Gastrocnemius medialis (tissue), 4 donors: ENCODE data around the gene C17orf114.

ENCODE experiments used
- ATAC-seq, 2 donors: fragments of 150-250 bp; one replicate each; pipeline ENCODE4 v1.9.1; 2016
- DNase-seq, 2 donors: peaks; one replicate each; pipeline ENCODE4 v3.0.0-alpha.2; 2019
- H3K27ac ChIP-seq, 4 donors: fragments of 200-600 bp; sonication (generic); 1 replicate in 1 of 4; 2 replicates in 3 of 4; pipeline ENCODE4 v1.5.1; 2016 to 2018; ENCODE audit warnings: mild to moderate bottlenecking in 2 of 4, moderate library complexity in 1 of 4
- H3K27me3 ChIP-seq, 3 donors: fragments of 200-600 bp; sonication (generic) in 2 of 3; 1 replicate in 1 of 3; 2 replicates in 2 of 3; pipeline versions ENCODE4 v1.5.1 to v1.6.0; 2016 to 2019; ENCODE audit warnings: mild to moderate bottlenecking in 1 of 3, moderate library complexity in 1 of 3
- H3K36me3 ChIP-seq, 2 donors: fragments of 200-600 bp; sonication (generic) in 1 of 2; one replicate each; pipeline ENCODE4 v1.5.1; 2017 to 2018
- H3K4me1 ChIP-seq, 2 donors: fragments of 200-600 bp; sonication (generic) in 1 of 2; one replicate each; pipeline ENCODE4 v1.5.1; 2016 to 2017; ENCODE audit warnings: mild to moderate bottlenecking in 2 of 2
- H3K4me3 ChIP-seq, 4 donors: fragments of 200-600 bp; sonication (generic) in 3 of 4; 1 replicate in 1 of 4; 2 replicates in 3 of 4; pipeline ENCODE4 v1.5.1; 2016 to 2019; ENCODE audit warnings: mild to moderate bottlenecking in 2 of 4
- H3K9me3 ChIP-seq, 3 donors: fragments of 200-600 bp; sonication (generic) in 2 of 3; 1 replicate in 1 of 3; 2 replicates in 2 of 3; pipeline ENCODE4 v1.5.1; 2016 to 2019
- CTCF ChIP-seq, 5 experiments: fragments of 450-650 bp in 3 of 5; fragments of 200-600 bp in 2 of 5; sonication (generic) in 2 of 5; IDR thresholded peaks in 4 of 5; conservative IDR thresholded peaks in 1 of 5; 1 replicate in 4 of 5; 2 replicates in 1 of 5; pipeline ENCODE4 v1.5.1; 2016 to 2019; ENCODE audit warnings: antibody characterized with exemption in 5 of 5, mild to moderate bottlenecking in 3 of 5, moderate library complexity in 3 of 5
- POLR2A ChIP-seq, 2 donors: fragments of 450-650 bp; IDR thresholded peaks; one replicate each; pipeline ENCODE4 v1.6.1; 2017; ENCODE audit warnings: antibody characterized with exemption in 2 of 2, mild to moderate bottlenecking in 2 of 2, moderate library complexity in 2 of 2
- in situ Hi-C, 4 donors: fragments of 200-750 bp; cut with MboI; loops; one replicate each; pipeline versions ENCODE4 v1.15.0 to v1.8.0; 2017; ENCODE audit warnings: low sequenced_read_pairs in 4 of 4
- intact Hi-C: fragments of 100-400 bp; cut with DNase I; formaldehyde crosslinking; loops from one replicate; pipeline ENCODE4 v1.15.1; 2023; ENCODE audit warnings: low total_unique reads

C17orf114 gene

DNA sequence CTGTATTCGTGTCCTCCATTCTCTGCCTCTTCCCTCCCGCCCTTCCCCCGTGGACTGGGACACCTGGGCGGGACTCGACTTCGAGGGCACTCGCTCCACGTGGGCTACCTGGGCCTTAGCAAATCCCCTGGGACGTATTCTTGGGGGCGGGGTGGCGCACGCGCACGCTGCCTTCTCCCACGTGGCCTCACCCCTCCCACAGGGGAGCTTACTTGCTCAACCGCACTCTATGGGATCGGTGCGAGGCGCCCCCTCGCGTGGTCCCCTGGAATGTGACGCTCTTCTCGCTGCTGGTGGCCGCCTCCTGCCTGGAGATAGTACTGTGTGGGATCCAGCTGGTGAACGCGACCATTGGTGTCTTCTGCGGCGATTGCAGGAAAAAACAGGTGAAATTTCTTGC, 19.5 kb downstream of the C17orf114 start:
- Histone ChIP-seq H3K4me3 (no peak overlapping the region), H3K36me3 (no peaks in the 10 kb centered on the region), H3K27me3 (peaks cover 40 to 63% (median 55%) of the 10 kb centered on the region in 3 donors), H3K27ac (no peak overlapping the region), H3K4me1 (peaks cover 20 to 25% of the 10 kb centered on the region in 2 donors), H3K9me3 (no peaks in the 10 kb centered on the region)
- intact Hi-C loops = no loop called here
- ATAC-seq (no peak), DNase-seq (no peak)
- TF ChIP-seq CTCF (IDR thresholded peaks at IDR 0.05 in 4 of 5, conservative IDR thresholded peaks at IDR 0.05 in 1 of 5) = no peak
- TF ChIP-seq POLR2A (IDR thresholded peaks at IDR 0.05) = no peak
- in situ Hi-C loops = loop anchor here (10.0 to 25.0 kb wide), 3 partner anchors 48 to 105 kb away; partner anchors contain the start of genes C17orf107 (in 2 of the 4), CXCL16 (in 1 of the 4), MED11 (in 1 of the 4) and ZMYND15 (in 1 of the 4)

DNA sequence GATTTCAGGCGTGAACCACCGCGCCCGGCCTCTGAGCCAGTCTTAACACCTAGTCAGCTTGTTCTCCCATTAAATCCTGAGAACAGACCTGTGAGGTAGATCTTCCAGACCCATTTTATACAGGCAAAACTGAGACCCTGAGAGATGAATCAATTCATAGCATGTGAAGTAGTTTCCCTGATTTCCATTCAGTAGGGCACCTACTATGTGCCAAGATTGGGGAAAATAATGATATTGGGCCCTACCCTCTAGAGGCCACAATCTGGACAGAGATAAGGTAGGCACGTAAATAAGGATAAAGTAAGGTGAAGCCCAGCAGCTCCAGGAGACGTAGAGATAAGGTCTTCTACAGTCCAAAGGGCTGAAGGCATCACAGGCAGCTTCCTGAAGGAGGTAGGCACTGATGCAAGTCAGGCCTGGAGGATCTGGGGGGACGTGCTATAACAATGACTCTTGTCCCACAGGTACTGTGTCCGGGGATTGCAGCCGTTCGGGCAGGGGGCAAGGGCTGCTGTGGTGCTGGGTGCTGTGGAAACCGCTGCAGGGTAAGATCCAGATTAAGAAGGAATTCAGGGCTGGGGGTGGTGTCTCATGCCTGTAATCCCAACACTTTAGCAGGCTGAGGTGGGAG, 21.7 kb downstream of the C17orf114 start:
- Histone ChIP-seq H3K9me3 (no peaks in the 10 kb centered on the region), H3K27ac (no peak overlapping the region), H3K4me3 (no peak overlapping the region), H3K4me1 (peaks cover 3 to 4% of the 10 kb centered on the region in 2 donors), H3K27me3 (peaks cover 36 to 47% (median 45%) of the 10 kb centered on the region in 3 donors), H3K36me3 (no peaks in the 10 kb centered on the region)
- DNase-seq (no peak), ATAC-seq (no peak)
- in situ Hi-C loops (loop anchor here (10.0 to 25.0 kb wide), 3 partner anchors 46 to 107 kb away; partner anchors contain the start of genes C17orf107 (in 2 of the 4), CXCL16 (in 1 of the 4), MED11 (in 1 of the 4) and ZMYND15 (in 1 of the 4)), intact Hi-C loops (no loop called here)
- TF ChIP-seq CTCF (IDR thresholded peaks at IDR 0.05 in 4 of 5, conservative IDR thresholded peaks at IDR 0.05 in 1 of 5) (no peak), POLR2A (IDR thresholded peaks at IDR 0.05) (no peak)

- no peak for ATAC-seq
- peaks cover 18 to 27% (median 24%) of the 10 kb centered on the region in 3 donors for H3K27me3 ChIP-seq
- no peaks in the 10 kb centered on the region for H3K4me1 ChIP-seq
- in situ Hi-C loops = loop anchor here in 2 of 4 donors (25.0 kb wide), 1 partner anchor 109 kb away; the partner anchor contains the start of gene C17orf107 (in 2 of the 2)
- DNase-seq = no peak
- no peak overlapping the region for H3K27ac ChIP-seq
- intact Hi-C loops = no loop called here
- no peaks in the 10 kb centered on the region for H3K36me3 ChIP-seq
- H3K4me3 ChIP-seq = no peak overlapping the region
- TF ChIP-seq POLR2A (IDR thresholded peaks at IDR 0.05) = no peak
- no peak for TF ChIP-seq CTCF (IDR thresholded peaks at IDR 0.05 in 4 of 5, conservative IDR thresholded peaks at IDR 0.05 in 1 of 5)
- H3K9me3 ChIP-seq = no peaks in the 10 kb centered on the region
Measured at GRCh38 chr17:4777969-4778760, 24.0 kb downstream of the C17orf114 start.

DNA sequence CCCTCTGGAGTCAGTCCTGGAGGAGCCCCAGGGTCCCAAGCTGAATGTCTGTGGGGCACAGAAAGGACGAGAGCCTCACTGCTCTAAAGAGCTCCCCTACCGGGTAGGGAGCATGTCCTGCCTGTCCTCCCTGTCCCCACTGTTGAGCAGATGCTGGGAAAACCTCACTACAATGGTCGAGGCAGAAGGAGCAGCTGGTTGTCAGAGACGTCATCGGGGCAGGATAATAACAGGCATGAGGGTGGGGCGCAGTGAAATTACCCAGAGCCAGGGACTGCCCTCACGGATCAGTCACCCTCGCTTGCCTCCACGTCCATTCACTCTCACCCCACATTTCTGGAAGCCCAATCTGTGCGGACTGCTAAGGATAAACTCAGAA, 29.9 kb downstream of the C17orf114 start:
- in situ Hi-C loops (no loop called here), intact Hi-C loops (no loop called here)
- H3K36me3 ChIP-seq = no peaks in the 10 kb centered on the region
- no peaks in the 10 kb centered on the region for H3K9me3 ChIP-seq
- H3K27me3 ChIP-seq = peaks cover 8 to 12% (median 10%) of the 10 kb centered on the region in 3 donors
- no peak for TF ChIP-seq CTCF (IDR thresholded peaks at IDR 0.05 in 4 of 5, conservative IDR thresholded peaks at IDR 0.05 in 1 of 5)
- TF ChIP-seq POLR2A (IDR thresholded peaks at IDR 0.05) = no peak
- no peak overlapping the region for H3K4me3 ChIP-seq
- DNase-seq (no peak), ATAC-seq (no peak)
- no peak overlapping the region for H3K27ac ChIP-seq
- H3K4me1 ChIP-seq = no peaks in the 10 kb centered on the region
